NCI-H345 treated with DMSO at 0.1 percent for 48 hours (cell line): ENCODE results near the gene RNF13.
"Not testable (repeated sequence)": the region's sequence is repeated elsewhere in the genome, so short reads cannot be mapped to it uniquely, and the experiment has no call there.

ENCODE experiments used
- DNase-seq: peaks from one replicate; lab custom pipeline; 2025; ENCODE audit not compliant: unreplicated experiment; lab: John Stamatoyannopoulos, UW

The RNF13 gene

GRCh38 chr3:149981979-149982378 is 169.0 kb downstream of the RNF13 start:
- not testable (repeated sequence) for DNase-seq

DNA sequence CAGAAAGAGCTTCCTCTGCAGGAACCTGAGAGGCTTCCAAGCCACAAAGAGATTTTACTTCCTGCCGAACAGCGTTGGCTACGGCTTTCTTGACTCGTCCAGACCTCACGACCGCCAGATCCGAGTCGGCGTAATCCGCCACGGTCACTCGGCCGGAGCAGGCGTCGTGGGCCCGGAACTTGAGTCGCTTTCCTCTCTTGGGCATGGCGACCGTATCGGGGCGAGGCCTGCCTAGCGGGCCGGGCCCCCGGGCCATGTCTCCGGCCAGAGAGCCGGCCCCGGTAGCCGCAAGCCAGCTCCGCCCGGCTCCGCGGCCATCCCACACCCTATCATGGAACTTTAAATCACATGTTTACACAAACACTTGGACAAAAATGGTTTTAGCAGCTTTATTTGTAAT is 170.0 kb downstream of the RNF13 start:
- not testable (repeated sequence) for DNase-seq

- no peak for DNase-seq
These were observed 170.6 kb downstream of the RNF13 start for GRCh38 chr3:149983628-149984027.

GRCh38 chr3:149989307-149989706 is 176.3 kb downstream of the RNF13 start:
- no peak for DNase-seq

DNA sequence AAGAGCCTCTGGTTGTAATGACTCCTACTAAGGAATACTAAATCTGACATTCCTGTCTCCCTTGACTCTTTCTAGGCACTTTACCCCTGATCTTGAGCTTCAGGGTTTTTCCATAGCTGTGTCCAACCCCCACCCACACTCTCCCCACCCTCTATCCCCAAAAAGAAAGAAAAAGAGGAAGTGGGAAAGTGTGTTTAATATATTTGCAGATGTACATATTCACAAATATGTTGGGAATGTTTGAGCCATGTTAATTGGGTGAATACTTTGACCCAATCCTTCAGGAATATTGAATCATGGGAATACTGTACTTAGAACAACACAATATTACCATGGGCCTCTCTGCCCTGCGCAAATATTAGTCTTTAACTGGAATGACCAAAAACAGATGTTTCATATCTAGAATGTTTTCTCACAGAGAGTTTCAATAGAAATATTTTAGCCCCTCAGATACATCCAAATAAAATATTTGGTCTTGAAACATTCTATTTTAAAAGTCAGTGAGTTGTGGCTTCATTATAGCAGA is 177.5 kb downstream of the RNF13 start:
- no peak for DNase-seq

DNA sequence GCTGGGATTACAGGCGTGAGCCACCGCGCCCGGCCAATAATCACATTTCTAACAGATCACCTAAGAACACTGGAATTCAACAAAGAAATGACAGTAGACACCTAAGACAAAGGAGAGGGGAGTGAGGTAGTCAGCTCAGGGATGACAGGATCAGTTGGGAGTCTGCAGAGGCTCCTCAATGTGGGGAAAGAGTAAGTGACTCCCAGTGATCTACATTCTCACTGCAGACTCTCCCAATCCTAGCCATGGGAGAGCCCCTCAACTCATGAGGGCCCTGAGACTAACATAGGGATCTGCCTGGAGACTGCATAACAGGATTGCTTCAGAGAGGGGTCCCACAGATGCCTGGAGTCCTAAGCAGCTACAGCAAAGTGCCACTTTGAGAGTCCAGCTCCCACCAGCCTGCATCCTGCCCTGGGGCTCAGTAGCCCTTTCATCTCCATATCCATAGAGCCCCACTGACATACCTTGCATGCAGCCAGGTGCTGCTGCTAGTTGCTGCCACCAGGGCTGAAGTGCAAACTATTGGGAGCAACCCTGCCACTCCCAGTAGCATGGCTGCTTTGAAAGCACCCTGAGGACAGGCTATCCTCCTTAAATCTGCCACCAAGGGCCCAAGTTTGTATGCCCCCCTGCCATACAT is 179.5 kb downstream of the RNF13 start:
- no peak for DNase-seq

DNA sequence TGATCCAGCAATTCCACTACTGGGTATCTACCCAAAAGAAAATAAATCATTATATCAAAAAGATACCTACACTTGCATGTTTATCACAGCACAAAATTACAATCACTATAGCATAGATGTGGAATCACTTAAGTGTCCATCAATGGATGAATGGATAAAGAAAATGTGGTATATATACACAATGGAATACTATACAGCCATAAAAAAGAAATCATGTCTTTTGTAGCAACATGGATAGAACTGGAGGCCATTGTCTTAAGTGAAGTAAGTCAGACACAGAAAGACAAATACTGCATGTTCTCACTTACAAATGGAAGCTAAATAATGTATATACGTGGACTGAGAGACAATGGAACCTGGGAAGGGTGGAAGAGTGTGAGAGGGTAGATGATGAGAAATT is 185.9 kb downstream of the RNF13 start:
- no peak for DNase-seq

DNA sequence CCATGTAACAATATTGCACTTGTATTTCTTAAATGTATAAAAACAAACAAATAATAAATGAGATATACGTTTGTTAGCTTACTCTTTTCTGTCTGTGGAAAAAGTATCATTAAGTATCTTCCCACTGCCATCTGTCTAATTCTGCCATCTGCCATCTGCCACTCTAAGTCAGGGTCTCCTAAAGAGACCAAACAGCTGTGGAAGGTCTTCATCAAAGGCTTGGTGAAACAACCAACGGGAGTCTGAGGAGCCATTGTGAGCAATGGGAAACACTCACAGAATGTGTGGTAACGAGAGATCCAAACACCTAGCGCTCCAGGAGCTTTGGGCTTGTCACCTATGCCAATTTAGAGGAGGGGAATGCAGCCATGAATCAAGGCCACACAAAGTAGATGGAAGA is 186.4 kb downstream of the RNF13 start:
- DNase-seq = no peak

DNA sequence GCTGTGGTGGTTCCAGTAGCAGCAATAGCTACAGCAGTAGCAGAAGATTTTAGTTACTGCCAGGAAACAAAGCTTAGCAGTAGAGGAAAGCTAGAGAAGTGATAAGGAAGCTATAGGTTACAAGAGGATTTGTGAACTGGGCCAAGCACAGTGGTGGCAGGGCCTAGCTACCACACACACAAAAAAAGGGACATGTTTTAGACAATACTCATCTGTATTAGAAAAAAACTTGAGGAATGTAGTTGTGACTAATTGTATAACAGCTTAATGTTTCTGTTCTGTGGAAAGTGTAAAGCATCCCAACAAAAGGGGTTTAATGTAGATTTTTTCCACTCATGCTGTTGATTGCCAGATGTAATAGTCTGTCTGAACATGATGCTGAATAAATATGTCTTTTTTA is 187.6 kb downstream of the RNF13 start:
- no peak for DNase-seq

- no peak for DNase-seq
These were observed 192.5 kb downstream of the RNF13 start for GRCh38 chr3:150005243-150006112.

DNA sequence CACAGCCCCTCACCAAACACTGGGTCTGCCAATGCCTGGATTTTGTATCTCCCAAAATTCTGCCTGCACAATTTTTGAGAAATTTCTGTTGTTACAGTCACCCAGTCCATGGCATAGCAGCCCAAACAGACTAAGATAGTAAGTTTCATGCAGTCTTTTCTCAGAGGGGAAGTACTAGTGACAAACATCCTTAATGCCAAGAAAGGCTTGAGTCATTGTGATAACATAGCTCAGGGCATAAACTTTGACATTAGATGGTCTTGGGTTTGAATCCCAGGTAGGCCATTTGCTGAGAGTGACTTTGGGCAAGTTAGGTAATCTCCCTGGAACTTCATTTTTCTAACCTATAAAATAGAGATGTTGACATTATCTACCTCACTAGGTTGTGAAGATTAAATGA is 193.8 kb downstream of the RNF13 start:
- DNase-seq = no peak
